Cardiac septum (tissue), 1 donor: Measurements from ENCODE around the gene ATF3. TPM values are rescaled to one million over a fixed set of nuclear protein-coding genes. Genes with fewer than 3 reads are reported as not detected.

Source experiments
- DNase-seq: peaks from one replicate; pipeline ENCODE4 v3.0.0-alpha.2; 2020; ENCODE audit warnings: low spot score
- intact Hi-C: fragments of 100-400 bp; cut with DNase I; formaldehyde crosslinking; loops from one replicate; pipeline ENCODE4 v1.14.0; 2022
- total RNA-seq: library from RNA; stranded (reverse); fragmentation: NEBNext Ultra II Directional; extraction: Animal tissue kit (Norgen Biotek cat#: 25700); gene quantifications from one replicate; pipeline ENCODE4 v1.2.1, GENCODE V29; 2021
- donor health status: DM: no; HTN: no; CAD: no.

The ATF3 gene
- total RNA-seq, 1 donor from 2014 or later = 16.2 TPM

DNA sequence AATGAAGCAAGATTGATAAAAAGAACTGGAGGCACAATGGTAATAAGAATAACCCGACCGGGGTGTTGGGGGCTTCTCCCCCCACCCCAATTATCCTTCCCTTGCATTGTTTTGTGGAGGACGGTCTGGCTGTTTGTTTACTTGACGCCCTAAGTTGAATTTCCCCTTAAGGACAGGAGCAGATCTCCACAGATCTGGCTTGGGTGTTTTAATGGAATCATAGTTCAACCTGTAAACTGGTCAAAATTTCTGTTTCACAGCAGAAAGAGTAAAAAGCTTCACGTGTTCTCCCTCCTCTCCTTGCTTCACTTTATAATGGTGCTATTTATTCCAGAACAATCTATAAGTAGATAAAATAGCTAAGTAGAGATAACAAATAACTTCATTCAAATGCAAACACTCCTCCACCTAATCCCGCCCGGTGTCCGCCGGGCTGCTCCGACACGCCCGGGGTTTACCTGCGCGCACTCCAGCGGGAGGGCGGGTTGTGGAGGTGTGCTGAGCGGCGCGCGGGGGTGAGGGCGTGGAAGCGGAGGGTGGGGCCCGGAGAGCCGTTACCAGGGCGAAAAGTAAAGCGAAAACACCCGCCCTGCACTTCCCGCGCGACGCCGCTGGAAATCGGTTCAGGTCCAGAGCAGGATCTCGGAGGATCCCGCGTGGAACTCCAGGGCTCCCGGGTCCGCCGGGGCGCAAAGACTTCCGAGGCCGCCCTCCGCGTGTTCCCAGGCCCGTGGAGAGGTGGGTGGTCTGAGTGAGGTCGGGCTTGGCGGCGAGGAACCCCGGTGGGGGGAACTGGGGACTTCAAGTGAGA lies 2.0 kb upstream of the ATF3 start:
- DNase-seq = no peak
- intact Hi-C loops = loop anchor here (5.0 kb wide), 1 partner anchor 186 kb away; the partner anchor contains the start of genes NSL1 and TATDN3

DNA sequence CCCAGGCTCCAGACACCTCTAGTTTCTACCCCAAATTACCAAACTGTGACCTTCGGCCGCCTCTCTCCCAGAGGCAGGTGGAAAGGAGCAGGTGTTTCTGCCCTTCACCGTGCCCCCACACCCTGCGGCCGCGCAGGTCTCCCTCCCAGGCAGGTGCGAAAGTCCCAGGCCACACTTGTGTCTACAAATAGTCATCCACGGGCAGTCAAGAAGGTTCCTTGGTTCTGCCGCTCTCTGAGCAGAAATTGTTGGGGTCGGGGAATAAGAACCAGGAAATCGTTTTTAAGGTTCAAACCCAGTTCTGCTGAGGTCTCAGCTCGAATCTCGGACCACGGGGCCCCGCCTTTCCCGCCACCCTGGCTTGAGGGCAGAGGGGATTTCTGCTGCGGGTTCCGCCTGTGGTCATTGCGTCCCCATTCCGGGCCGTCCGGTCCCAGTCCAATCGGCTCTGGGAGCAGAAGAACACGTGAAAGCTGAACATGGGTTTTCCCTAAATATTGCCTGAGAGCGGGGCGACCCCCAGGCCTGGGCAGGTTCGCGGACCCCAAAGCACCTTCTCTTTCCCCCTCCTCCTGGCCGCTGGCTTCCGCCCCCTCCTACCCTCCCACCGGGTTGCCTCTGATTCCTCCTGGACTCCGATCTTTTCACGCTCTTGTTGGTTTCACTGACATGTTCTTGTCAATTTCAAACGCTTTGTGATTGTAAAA lies 1.2 kb upstream of the ATF3 start:
- no peak for DNase-seq
- intact Hi-C loops = loop anchor here (5.0 kb wide), 1 partner anchor 185 kb away; the partner anchor contains the start of genes NSL1 and TATDN3

DNA sequence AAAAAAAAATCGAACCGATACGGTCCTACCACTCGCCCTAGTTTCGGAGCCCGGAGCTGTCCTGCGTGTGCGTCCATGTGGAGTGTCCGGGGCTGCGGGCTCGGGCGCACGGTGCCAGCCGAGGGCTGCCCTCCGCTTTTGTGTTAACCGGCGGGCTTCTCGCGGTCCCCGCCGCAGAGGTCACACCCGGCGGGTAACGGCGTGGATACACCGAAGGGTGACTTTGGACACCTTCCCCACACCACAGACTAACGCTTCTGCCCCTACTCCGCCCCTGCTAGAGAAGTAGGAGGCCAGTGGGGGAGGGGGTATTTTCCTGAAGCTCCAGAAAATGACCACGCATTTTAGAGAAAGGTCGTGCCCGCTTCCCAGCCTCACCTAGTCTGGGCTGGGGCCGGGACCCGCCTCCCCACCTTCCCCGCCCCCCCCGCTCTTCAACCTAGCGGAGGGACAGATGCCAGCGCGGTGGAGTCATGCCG lies 609 bp upstream of the ATF3 start:
- DNase-seq = no peak
- intact Hi-C loops = loop anchor here (1.0 to 5.0 kb wide), 5 partner anchors 50 to 184 kb away; partner anchors contain the start of genes NSL1 and TATDN3

DNA sequence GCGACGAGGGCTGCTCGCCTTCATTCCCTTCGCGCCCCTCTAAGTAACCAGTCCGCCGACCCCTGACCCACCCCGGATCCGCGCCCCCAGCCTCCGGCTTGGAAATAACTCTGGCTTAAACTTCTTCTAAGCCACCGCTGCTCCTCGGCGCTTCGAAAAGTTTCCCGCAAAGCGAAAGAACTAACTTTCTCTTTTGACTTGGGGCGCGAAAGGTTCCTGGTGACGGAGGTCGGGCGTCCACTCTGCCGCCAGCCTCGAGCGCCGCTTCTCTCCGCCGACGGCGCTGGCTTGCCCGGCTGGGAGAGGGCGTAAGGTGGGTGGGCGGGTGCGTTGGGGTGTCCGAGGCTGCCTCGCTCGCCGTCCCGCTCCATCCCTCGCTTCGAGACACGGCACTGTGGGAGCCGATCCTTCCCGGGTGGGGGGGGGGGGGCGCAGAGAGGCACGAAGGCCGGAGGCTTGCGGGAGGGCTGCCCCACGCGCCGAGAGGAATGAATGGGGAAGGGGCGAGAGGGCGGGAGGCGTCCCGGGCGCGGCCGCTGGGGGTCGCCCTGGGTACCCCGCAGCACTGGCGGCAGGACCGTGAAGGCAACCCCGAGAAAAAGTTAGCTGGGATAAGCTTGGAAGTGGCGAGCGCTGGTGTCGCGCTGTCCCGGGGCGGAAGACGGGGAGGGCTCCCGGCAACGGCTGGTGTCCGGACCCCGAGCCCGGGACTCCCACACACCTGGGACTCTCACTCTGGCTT lies 569 bp downstream of the ATF3 start:
- intact Hi-C loops = loop anchor here (1.0 to 5.0 kb wide), 5 partner anchors 51 to 183 kb away; partner anchors contain the start of genes NSL1 and TATDN3
- no peak for DNase-seq

DNA sequence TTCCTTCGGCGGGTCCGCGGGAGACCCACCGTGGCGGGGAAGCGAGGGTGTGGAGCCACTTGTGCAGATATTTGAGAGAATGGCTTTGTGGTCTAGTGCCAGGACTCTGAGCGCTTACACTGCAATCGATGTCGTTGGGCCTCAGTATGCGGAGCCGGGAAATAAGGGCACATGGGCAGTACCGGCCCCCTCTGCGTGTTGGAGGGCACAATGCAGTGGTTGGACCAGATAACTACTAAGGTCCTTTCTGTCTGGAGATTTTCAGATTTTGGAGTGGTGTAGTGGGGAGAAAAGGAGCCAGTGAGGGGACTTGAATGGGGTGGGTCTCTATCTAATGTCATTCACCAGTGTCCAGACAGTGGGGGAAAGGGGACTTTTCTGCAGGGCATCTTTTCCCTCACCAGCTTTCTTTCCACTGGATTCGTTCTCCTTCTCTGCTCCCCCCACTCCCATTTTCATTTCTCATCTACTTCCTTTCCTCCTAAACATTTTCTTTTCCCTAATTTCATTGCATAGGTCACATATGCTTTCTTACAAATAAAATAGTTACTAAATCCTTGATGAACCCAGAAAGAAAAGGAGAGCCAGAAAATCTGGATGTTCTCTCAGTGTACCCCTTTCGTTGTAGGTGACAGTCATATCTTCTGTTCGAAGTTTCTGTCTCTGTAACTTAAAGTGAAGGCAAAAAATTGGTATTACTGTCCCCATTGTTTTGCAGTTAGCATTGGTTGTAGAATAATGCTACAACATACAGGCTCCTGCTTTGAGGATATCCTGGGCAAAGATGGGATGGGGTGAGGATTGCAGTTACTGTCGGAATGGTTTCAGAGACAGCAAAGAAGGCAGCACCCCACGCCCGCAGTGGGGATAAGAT lies 1.4 kb downstream of the ATF3 start:
- no peak for DNase-seq
- intact Hi-C loops = loop anchor here (2.0 to 10.0 kb wide), 4 partner anchors 57 to 575 kb away; partner anchors contain the start of genes DTL, INTS7, NSL1 and TATDN3

DNA sequence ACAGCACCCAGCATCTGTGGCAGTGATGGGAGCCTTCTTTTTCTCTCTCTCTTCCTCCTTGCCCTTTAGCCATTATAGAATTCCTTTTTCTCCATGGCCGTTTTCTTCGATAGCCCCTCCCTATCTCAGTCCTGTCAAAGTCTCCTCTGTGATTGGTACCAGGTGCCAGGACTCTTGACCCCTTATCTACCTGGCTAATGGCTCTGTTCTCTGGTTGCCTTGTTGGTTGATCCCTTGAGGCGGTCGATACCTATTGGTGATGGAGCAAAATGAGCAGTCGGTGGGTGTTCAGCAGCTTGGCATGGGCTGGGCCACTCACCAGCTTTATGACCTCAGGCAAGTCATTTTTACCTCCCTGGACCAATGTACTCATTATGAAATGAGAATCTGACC lies 2.0 kb downstream of the ATF3 start:
- intact Hi-C loops = loop anchor here (10.0 kb wide), 1 partner anchor 576 kb away; the partner anchor contains the start of genes DTL and INTS7
- DNase-seq = no peak

DNA sequence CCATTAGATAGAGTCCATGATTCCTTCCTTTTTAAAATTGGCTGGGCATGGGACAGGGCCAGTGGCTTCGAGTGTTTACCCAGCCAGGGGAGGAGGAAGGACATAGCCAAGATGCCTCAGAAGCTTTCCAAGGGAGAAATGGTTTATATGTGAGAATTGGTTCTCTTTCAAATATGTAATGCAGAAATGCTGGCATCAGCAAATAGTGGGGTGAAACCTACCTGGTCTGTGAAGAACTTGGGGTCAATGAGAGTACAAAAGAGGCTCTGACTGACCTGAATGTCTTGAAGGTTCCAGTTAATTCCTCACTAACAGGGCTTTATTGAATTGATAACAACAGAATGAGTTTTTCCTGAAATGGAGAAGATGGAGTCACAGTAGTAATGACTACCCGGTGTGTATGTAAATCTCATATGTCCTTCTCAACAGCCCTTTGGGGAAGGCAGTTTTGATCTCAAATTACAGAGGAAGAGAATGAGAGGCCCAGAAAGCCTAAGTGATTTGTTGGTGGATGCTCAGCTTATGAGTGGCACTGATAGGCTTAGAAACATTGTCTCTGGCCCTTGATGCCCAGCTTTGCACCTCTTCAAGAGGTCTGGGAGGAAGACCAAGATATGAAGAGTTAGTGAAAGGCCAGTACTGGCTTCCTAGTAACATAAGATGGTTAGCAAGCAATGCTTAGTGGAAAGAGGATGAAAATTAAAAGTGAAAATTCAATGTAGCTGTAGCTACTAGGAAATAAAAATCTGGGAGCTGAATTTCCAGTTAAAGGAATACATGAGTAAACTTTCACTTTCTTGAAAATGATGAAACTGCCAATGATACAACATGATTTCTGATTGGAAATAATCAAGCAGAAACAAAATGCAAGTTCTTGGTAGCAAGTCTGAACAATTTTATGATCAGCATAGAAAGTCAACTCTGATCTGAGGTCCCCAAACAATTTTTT lies 2.7 kb downstream of the ATF3 start:
- intact Hi-C loops = loop anchor here (10.0 kb wide), 1 partner anchor 576 kb away; the partner anchor contains the start of genes DTL and INTS7
- no peak for DNase-seq

DNA sequence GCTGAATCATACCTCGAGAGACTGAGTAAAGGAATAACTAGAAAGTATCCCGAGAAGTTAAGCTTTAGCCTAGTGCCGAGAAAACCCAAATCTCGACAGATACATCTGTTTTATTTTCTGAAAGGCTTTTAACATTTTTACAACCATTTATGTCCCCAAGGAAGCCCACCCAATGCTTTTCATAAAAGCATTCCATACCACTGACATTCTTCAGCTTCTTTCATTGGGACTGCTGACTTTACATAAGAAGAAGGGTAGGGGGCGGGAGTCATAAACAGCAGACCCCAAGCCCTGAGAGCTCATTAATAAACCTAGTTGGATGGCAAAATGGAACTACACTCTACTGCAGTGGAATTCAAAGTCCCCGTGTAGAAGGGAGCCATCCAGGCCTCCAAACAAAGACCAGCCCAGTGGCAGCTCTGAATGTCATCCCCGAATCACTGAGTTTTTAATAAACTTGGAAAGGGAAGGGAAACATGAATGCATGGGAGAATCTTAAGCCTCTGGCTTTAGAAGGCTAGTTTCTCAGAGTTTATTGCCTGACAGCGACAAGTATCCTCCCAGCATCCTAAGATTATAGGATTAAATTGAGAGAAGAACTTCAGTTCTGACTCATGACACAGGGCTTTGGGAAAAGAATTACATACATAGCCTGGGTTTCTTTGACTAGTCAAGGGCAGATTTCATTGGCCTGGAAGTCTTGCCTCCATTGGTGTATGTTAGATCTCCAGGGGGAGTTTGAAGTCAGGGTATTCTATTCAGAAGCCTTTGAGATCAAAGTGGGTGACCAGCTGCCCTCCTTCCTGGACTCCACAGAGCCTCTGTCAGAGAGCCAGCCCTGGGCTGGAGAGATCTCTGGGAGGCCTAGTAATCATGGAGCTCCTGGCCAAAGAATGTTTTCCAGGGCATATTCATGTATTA lies 3.7 kb downstream of the ATF3 start:
- intact Hi-C loops = loop anchor here (10.0 kb wide), 1 partner anchor 578 kb away; the partner anchor contains the start of genes DTL and INTS7
- DNase-seq = no peak

DNA sequence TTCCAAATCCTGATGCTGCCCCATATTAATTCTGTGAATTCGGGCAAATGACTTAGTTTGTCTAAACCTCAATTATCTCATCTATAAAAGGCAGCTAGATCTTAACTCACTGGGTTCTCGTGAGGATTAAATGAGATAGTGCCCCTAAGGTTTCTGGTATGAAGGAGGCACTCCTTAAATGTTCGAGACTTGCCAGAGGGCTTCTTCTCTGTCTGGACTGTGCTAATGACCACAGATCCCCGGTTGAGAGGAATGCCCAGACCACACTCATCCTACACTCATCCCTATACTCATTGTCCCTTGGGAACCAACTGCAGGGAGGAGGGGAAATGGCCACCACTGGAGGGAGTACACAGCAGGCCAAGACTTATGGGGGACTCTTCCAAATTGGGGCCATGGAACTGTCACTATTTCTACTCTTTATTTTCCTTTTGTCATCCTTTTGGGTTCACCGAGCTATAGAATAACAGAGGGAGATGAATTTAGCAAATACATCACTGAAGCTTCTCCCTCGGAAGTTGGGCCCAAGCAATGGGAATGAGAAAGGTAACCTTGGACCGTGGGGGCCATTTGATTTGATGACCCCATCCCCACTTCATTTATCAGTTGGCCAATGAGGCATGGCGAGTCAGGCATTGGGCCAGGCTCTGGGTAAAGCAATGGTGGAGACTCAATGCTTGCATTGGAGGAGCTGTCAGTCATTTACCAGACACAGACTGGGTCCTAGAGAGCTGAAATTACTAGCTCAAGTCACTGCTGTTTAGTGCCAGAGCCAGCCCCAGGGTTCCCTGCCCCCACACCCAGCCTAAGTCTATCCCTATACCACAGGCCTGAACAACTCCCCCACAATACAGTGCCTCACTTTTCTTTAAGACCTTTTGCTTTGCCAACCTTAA lies 5.1 kb downstream of the ATF3 start:
- intact Hi-C loops = loop anchor here (10.0 kb wide), 1 partner anchor 579 kb away; the partner anchor contains the start of genes DTL and INTS7
- no peak for DNase-seq

DNA sequence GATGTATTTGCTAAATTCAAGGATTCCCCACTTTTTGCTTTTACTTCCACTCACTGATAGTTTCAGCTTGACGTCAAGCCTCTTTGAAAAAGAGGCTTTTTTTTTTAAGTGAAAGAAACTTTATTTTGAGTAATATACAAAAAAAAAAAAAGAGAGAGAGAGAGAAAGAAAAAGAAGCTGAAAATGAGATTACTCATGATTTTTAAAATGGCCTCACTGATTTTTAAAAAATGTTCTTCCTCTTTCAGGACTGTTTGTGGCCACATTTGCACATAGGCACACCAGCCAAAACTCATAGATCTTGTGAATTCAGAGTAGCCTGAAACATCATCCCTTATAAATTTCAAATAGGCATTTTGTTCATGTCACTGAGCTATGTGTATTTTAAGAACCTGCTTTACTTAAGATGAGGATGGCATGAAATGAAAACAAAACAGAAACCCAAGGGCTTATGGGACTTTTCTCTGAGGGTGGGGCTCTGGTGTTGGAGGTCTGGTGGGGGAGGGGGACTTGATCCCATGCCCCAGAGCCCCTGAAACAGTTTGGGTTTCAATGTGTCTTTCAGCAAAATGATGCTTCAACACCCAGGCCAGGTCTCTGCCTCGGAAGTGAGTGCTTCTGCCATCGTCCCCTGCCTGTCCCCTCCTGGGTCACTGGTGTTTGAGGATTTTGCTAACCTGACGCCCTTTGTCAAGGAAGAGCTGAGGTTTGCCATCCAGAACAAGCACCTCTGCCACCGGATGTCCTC lies 6.1 kb downstream of the ATF3 start:
- intact Hi-C loops = loop anchor here (10.0 kb wide), 1 partner anchor 580 kb away; the partner anchor contains the start of genes DTL and INTS7
- DNase-seq = no peak

DNA sequence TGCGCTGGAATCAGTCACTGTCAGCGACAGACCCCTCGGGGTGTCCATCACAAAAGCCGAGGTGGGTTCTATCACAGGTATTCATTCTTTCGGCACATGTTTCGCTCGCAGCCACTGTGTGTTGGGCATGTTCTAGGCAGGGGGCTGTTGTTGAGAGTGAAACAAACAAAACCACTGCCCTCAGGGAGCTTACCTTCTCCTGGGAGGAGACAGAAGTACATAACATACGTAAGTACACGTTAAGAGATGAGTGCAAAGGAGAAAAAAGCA lies 6.6 kb downstream of the ATF3 start:
- intact Hi-C loops = loop anchor here (10.0 kb wide), 1 partner anchor 580 kb away; the partner anchor contains the start of genes DTL and INTS7
- no peak for DNase-seq

DNA sequence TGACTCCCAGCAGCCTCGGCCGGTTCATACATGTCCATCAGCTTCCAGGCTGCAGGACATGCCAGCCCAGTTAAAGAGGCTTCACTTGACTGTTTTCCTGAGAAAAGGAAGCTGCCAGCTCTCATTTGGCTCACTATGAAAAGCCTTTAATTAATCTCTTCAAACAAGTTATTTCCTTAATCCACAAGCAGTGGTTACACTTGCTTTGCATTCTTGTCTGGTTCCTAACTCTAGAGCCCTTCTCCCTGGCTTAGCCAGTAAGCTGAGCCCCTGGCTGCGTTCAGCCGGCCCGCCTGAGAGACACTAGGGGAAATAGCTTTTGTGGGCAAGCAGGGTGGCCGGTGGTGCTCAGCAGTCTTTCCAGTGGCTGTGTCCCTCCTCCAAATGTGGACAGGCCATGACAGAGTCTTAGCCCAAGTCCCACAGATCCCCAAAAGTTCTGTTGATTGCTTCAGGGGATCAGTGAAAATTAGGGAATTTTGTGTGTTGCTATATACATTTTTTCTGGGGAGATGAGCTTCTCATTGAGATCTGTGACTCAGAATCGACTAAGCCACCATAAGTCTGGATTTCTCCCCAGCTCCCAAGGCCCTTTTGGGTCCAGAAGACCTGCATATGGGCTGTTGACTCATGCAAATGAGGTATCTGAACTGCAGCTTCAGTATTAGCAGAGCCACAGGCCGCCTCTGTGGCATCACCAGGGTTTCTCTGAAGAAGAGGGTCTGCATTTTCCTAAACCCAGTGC lies 10.1 kb downstream of the ATF3 start:
- intact Hi-C loops = loop anchor here (10.0 kb wide), 1 partner anchor 584 kb away; the partner anchor contains the start of genes DTL and INTS7

DNA sequence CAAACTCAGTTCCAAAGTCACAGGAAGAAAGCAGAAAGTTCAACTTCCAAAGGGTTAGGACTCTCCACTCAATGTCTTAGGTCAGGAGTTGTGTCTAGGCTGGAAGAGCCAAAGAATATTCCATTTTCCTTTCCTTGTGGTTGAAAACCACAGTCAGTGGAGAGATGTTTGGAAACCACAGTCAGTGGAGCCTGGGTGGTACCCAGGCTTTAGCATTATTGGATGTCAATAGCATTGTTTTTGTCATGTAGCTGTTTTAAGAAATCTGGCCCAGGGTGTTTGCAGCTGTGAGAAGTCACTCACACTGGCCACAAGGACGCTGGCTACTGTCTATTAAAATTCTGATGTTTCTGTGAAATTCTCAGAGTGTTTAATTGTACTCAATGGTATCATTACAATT lies 11.7 kb downstream of the ATF3 start:
- intact Hi-C loops = no loop called here
- DNase-seq = no peak

More for the DNA sequence above, 10.1 kb downstream of the ATF3 start:
- DNase-seq = no peak
